H1 (cell line): ENCODE results near the gene PTPRJ. TPM values are rescaled to one million over a fixed set of nuclear protein-coding genes. Genes with fewer than 3 reads are reported as not detected.

Experiments
- CTCF ChIA-PET: fragments of 300-600 bp; sonication (Branson Sonifier 250); formaldehyde crosslinking; loops from one replicate; lab custom pipeline; 2021; ENCODE audit not compliant: partially characterized antibody; lab: Charles Lee
- POLR2A ChIA-PET: fragments of 300-600 bp; sonication (Branson Sonifier 250); formaldehyde crosslinking; loops from one replicate; lab custom pipeline; 2021; ENCODE audit warnings: inconsistent platforms; ENCODE audit not compliant: partially characterized antibody; lab: Charles Lee
- DNase-seq, 2 experiments: peaks; one replicate each; pipeline versions ENCODE4 v3.0.0 to v3.0.0-alpha.2; 2010 to 2022; ENCODE audit warnings: low spot score in 2 of 2, low read depth in 1 of 2, mixed read lengths in 1 of 2
- FAIRE-seq: peaks from 2 replicates; lab custom pipeline; 2011; peaks lifted over from hg19 to GRCh38; lab: Jason Lieb, UNC
- H2AFZ ChIP-seq: 2 replicates; pipeline ENCODE4 v1.8.1; 2012; ENCODE audit warnings: low read length, inconsistent platforms
- H2AK5ac ChIP-seq: 2 replicates; pipeline ENCODE4 v1.6.1; 2013; ENCODE audit warnings: low read depth, low read length
- H2BK120ac ChIP-seq: replicated peaks from 2 replicates; pipeline ENCODE3; 2013; ENCODE audit warnings: low read depth, low read length, inconsistent platforms
- H2BK12ac ChIP-seq: 2 replicates; pipeline ENCODE4 v1.6.1; 2013; ENCODE audit warnings: low read depth, low read length
- H2BK15ac ChIP-seq: 2 replicates; pipeline ENCODE4 v1.6.1; 2013; ENCODE audit warnings: low read length
- H2BK20ac ChIP-seq: 2 replicates; pipeline ENCODE4 v1.6.1; 2013; ENCODE audit warnings: low read length
- H2BK5ac ChIP-seq: 2 replicates; pipeline ENCODE4 v1.6.1; 2013; ENCODE audit warnings: low read depth, low read length
- H3K14ac ChIP-seq: 2 replicates; pipeline ENCODE4 v1.6.1; 2013; ENCODE audit warnings: inconsistent platforms; ENCODE audit not compliant: insufficient read length
- H3K18ac ChIP-seq: 2 replicates; pipeline ENCODE4 v1.6.1; 2013; ENCODE audit warnings: low read length; ENCODE audit errors: extremely low read depth
- H3K23ac ChIP-seq: 2 replicates; pipeline ENCODE4 v1.6.1; 2013; ENCODE audit warnings: inconsistent platforms; ENCODE audit not compliant: insufficient read length
- H3K23me2 ChIP-seq: 2 replicates; pipeline ENCODE4 v1.6.1; 2013; ENCODE audit warnings: low read depth, low read length
- H3K27ac ChIP-seq: 2 replicates; pipeline ENCODE4 v1.6.1; 2011; ENCODE audit warnings: low read depth, low read length, inconsistent platforms
- H3K27me3 ChIP-seq, 4 experiments: replicated peaks in 1 of 4; 1 replicate in 1 of 4; 2 replicates in 3 of 4; pipeline versions ENCODE4 v1.6.1 to v1.8.1; 2011 to 2013; ENCODE audit warnings: low read length in 3 of 4, mild to moderate bottlenecking in 3 of 4, inconsistent platforms in 2 of 4, mixed read lengths in 2 of 4, moderate library complexity in 1 of 4; ENCODE audit not compliant: control insufficient read depth in 3 of 4, insufficient read depth in 3 of 4; ENCODE audit errors: extremely low read depth in 1 of 4
- H3K36me3 ChIP-seq, 4 experiments: 2 replicates each; pipeline versions ENCODE4 v1.6.1 to v1.8.1; 2011 to 2013; ENCODE audit warnings: mild to moderate bottlenecking in 4 of 4, low read length in 3 of 4, moderate library complexity in 2 of 4, control low read depth in 1 of 4, inconsistent platforms in 1 of 4; ENCODE audit not compliant: insufficient read depth in 4 of 4, control insufficient read depth in 2 of 4
- H3K4ac ChIP-seq: replicated peaks from 2 replicates; pipeline ENCODE3; 2013; ENCODE audit warnings: low read length, low read depth, mixed read lengths, inconsistent platforms; ENCODE audit not compliant: insufficient read length
- H3K4me1 ChIP-seq, 4 experiments: replicated peaks in 1 of 4; 1 replicate in 1 of 4; 2 replicates in 3 of 4; pipeline versions ENCODE4 v1.6.1 to v1.8.1; 2011 to 2013; ENCODE audit warnings: low read length in 3 of 4, inconsistent platforms in 2 of 4, mixed read lengths in 1 of 4; ENCODE audit not compliant: insufficient read depth in 4 of 4, control insufficient read depth in 3 of 4
- H3K4me2 ChIP-seq, 2 experiments: 2 replicates each; pipeline versions ENCODE4 v1.6.1 to v1.8.1; 2011 to 2013; ENCODE audit warnings: low read depth in 2 of 2, low read length in 2 of 2, control low read depth in 1 of 2, inconsistent platforms in 1 of 2, mild to moderate bottlenecking in 1 of 2; ENCODE audit not compliant: insufficient read depth in 1 of 2
- H3K4me3 ChIP-seq, 4 experiments: fragments of 200-600, 300-600 bp in 1 of 4; sonication (generic), shearing (Covaris generic), sonication (Bioruptor Twin) in 1 of 4; 2 replicates each; pipeline versions ENCODE4 v1.5.1 to v1.8.1; 2011 to 2016; ENCODE audit warnings: low read length in 4 of 4, low read depth in 3 of 4, control low read depth in 2 of 4, inconsistent platforms in 2 of 4, mild to moderate bottlenecking in 2 of 4, mixed read lengths in 1 of 4, moderate library complexity in 1 of 4; ENCODE audit not compliant: insufficient read depth in 2 of 4; ENCODE audit errors: extremely low read depth in 1 of 4
- H3K56ac ChIP-seq: replicated peaks from 2 replicates; pipeline ENCODE3; 2013; ENCODE audit warnings: low read depth, mild to moderate bottlenecking, mixed read lengths, low read length, inconsistent platforms; ENCODE audit not compliant: insufficient read length
- H3K79me1 ChIP-seq: 2 replicates; pipeline ENCODE4 v1.6.1; 2013; ENCODE audit warnings: low read depth, low read length, control low read depth
- H3K79me2 ChIP-seq, 2 experiments: 2 replicates each; pipeline versions ENCODE4 v1.6.1 to v1.8.1; 2012 to 2013; ENCODE audit warnings: low read length in 2 of 2, mild to moderate bottlenecking in 2 of 2, inconsistent platforms in 1 of 2; ENCODE audit not compliant: insufficient read depth in 2 of 2, control insufficient read depth in 1 of 2
- H3K9ac ChIP-seq, 4 experiments: replicated peaks in 1 of 4; 1 replicate in 1 of 4; 2 replicates in 3 of 4; pipeline versions ENCODE4 v1.6.1 to v1.8.1; 2011 to 2013; ENCODE audit warnings: low read depth in 3 of 4, low read length in 3 of 4, control low read depth in 2 of 4, mild to moderate bottlenecking in 2 of 4, moderate library complexity in 2 of 4, inconsistent platforms in 1 of 4; ENCODE audit errors: extremely low read depth in 1 of 4
- H3K9me3 ChIP-seq, 2 experiments: 2 replicates each; pipeline versions ENCODE4 v1.6.1 to v1.8.1; 2012 to 2013; ENCODE audit warnings: mild to moderate bottlenecking in 2 of 2, moderate library complexity in 2 of 2, control low read depth in 1 of 2, inconsistent platforms in 1 of 2, low read depth in 1 of 2, low read length in 1 of 2, mixed read lengths in 1 of 2; ENCODE audit not compliant: insufficient read depth in 2 of 2
- H4K20me1 ChIP-seq, 2 experiments: replicated peaks in 1 of 2; 2 replicates each; pipeline versions ENCODE3 to v1.8.1; 2011 to 2013; ENCODE audit warnings: inconsistent platforms in 2 of 2, low read length in 2 of 2, mild to moderate bottlenecking in 1 of 2; ENCODE audit not compliant: insufficient read depth in 2 of 2, control insufficient read depth in 1 of 2
- H4K5ac ChIP-seq: 2 replicates; pipeline ENCODE4 v1.6.1; 2013; ENCODE audit warnings: low read length, low read depth, mixed read lengths, inconsistent platforms; ENCODE audit not compliant: insufficient read length
- H4K8ac ChIP-seq: 2 replicates; pipeline ENCODE4 v1.8.0; 2013; ENCODE audit warnings: mild to moderate bottlenecking, moderate library complexity, low read length, inconsistent platforms; ENCODE audit not compliant: insufficient read depth; ENCODE audit errors: extremely low read depth
- H4K91ac ChIP-seq: replicated peaks from 2 replicates; pipeline ENCODE3; 2013; ENCODE audit warnings: low read length, mixed read lengths, inconsistent platforms; ENCODE audit not compliant: insufficient read length
- CHD2 ChIP-seq: IDR thresholded peaks from 2 replicates; pipeline ENCODE4 v1.6.1; 2012; ENCODE audit warnings: low read length, improper control_type of control experiment
- CREB1 ChIP-seq: IDR thresholded peaks from 2 replicates; pipeline ENCODE4 v1.6.1; 2012; ENCODE audit warnings: inconsistent platforms
- EP300 ChIP-seq, 2 experiments: IDR thresholded peaks; 1 replicate in 1 of 2; 2 replicates in 1 of 2; pipeline ENCODE4 v1.6.1; 2011 to 2012; ENCODE audit warnings: low read depth in 2 of 2, low read length in 2 of 2, mild to moderate bottlenecking in 2 of 2, borderline replicate concordance in 1 of 2, inconsistent platforms in 1 of 2, moderate library complexity in 1 of 2
- GABPA ChIP-seq: IDR thresholded peaks from 2 replicates; pipeline ENCODE4 v1.6.1; 2011; ENCODE audit warnings: mild to moderate bottlenecking, low read length, moderate library complexity, borderline replicate concordance; ENCODE audit not compliant: insufficient read depth
- PHF8 ChIP-seq: fragments of 200-600 bp; sonication (generic); conservative IDR thresholded peaks from 2 replicates; pipeline ENCODE4 v1.7.1; 2012; ENCODE audit warnings: low read depth, mild to moderate bottlenecking, inconsistent platforms, low read length, moderate library complexity
- SRF ChIP-seq: IDR thresholded peaks from 2 replicates; pipeline ENCODE4 v1.6.1; 2011; ENCODE audit warnings: mild to moderate bottlenecking, low read depth, low read length, moderate library complexity
- WGBS, 2 experiments: shearing (Covaris generic) in 1 of 2; methylation state at CpG; one replicate each; pipeline versions ENCODE4 v1.1.6 to v1.1.7; 2013 to 2015; ENCODE audit warnings: low lambda C conversion rate in 2 of 2, mixed read lengths in 2 of 2, inconsistent platforms in 1 of 2, low coverage in 1 of 2, missing lambda C conversion rate in 1 of 2; ENCODE audit not compliant: insufficient replicate concordance in 2 of 2, insufficient coverage in 1 of 2, insufficient read length in 1 of 2; ENCODE audit errors: extremely low coverage in 1 of 2, missing lambda C conversion rate in 1 of 2; 5-methylcytosine and 5-hydroxymethylcytosine counted together
- polyA plus RNA-seq, 7 experiments: library from polyadenylated mRNA; depleted of rRNA in 3 of 7; stranded (reverse) in 5 of 7; unstranded in 2 of 7; fragments of >200 nt in 5 of 7; fragments of 200-250 nt in 2 of 7; gene quantifications; 1 replicate in 5 of 7; 2 replicates in 1 of 7; 4 replicates in 1 of 7; pipeline versions ENCODE4 v1.2.1 to v1.2.3, GENCODE V29; 2011 to 2013; ENCODE audit warnings: missing spikeins in 2 of 7, mixed read lengths in 2 of 7
- total RNA-seq: library from RNA; stranded (reverse); fragmentation: NEBNext Ultra II Directional; extraction: Animal tissue kit (Norgen Biotek cat#: 25700); gene quantifications from 2 replicates; pipeline ENCODE4 v1.2.1, GENCODE V29; 2021

PTPRJ gene
- total and polyA plus RNA-seq, 2 of the 8 experiments (the other 6 are each of a cell fraction or from before 2014, with no cell fraction given), result 4.4 to 22.6 TPM

DNA sequence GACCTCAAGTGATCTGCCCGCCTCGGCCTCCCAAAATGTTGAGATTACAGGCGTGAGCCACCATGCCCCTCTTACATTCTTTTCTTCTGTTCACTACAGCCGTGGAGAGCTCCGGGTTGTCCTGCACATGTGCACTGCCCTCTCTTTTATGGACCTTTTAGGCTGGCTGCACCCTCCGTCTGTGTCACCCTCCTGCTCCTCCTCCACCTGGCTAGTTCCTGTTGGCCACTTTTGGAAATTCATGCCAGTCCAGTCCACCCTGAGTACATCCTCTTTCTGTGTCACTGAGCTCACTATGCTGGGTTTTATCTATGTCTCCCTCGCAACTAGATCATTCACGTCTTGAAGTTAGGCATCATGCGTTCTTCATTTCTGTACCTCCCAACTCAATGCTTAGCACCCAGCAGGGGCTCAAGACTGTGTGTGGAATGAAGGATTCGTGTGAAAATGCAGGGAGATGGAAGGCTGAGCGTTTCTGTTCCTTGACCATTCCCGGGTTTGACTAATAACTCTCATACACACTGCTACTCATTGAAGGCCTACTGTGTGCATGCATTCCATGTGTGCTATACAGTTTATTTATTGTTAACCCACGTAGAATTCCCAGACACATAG lies 60.6 kb downstream of the PTPRJ start:
- Histone ChIP-seq H3K79me2 (peaks cover 0 to 3% of the 10 kb centered on the region in 2 experiments; a peak in 2 of 4 replicates), H2BK20ac (no peak overlapping the region), H3K9ac (no peak overlapping the region; a peak in 1 of 7 replicates), H2BK12ac (no peak overlapping the region; the same call in 1 of the 2 replicates), H3K56ac (no peak overlapping the region), H3K9me3 (no peaks in the 10 kb centered on the region), H3K27me3 (no peaks in the 10 kb centered on the region), H2BK15ac (no peak overlapping the region), H3K4me3 (no peak overlapping the region), H3K23ac (no peak overlapping the region), H2BK120ac (no peak overlapping the region), H3K14ac (no peak overlapping the region), H3K4me1 (peaks cover 0 to 4% (median 2%) of the 10 kb centered on the region in 4 experiments; a peak in 3 of 7 replicates), H4K91ac (no peak overlapping the region), H3K23me2 (no peaks in the 10 kb centered on the region; the same call in 1 of the 2 replicates), H2AK5ac (peak overlapping the region; percentile 34; the same call in 1 of the 2 replicates), H4K5ac (no peak overlapping the region), H3K79me1 (peaks cover 2% of the 10 kb centered on the region), H3K4ac (no peak overlapping the region), H3K18ac (no peak overlapping the region), H2AFZ (no peak overlapping the region), H4K8ac (no peak overlapping the region), H4K20me1 (no peaks in the 10 kb centered on the region), H2BK5ac (no peak overlapping the region), H3K36me3 (no peaks in the 10 kb centered on the region), H3K4me2 (no peak overlapping the region), H3K27ac (no peak overlapping the region)
- ChIA-PET POLR2A (interaction anchor here (0.8 kb wide), 1 partner anchor 56 kb away, joined by 3 read pairs; no protein-coding TSS in a partner anchor), CTCF (interaction anchor here (0.6 to 1.4 kb wide), 2 partner anchors 43 to 109 kb away, joined by 3 read pairs; no protein-coding TSS in a partner anchor)
- FAIRE-seq, result no peak
- WGBS, 2 experiments, result 89% methylated on average over 13 of the region's 13 CpGs; no CpG with 5 or more reads in 1 of the 2 experiments
- no peak for DNase-seq
- TF ChIP-seq CHD2 (no peak), EP300 (IDR thresholded peaks at IDR 0.05; ENCODE audit: borderline replicate concordance in 1 of 2, low read depth in 2 of 2, low read length in 2 of 2) (no peak), GABPA (no peak), PHF8 (no peak), CREB1 (no peak), SRF (no peak)
